Vein endothelial cell (primary cell): ENCODE data around the gene CCDC51. TPM values are rescaled to one million over a fixed set of nuclear protein-coding genes. Genes with fewer than 3 reads are reported as not detected.

Experiments
- total RNA-seq: library from RNA; depleted of rRNA; stranded (reverse); fragments of >200 nt; gene quantifications from 2 replicates; pipeline ENCODE4 v1.2.3, GENCODE V29; 2012

Gene CCDC51, protein sequence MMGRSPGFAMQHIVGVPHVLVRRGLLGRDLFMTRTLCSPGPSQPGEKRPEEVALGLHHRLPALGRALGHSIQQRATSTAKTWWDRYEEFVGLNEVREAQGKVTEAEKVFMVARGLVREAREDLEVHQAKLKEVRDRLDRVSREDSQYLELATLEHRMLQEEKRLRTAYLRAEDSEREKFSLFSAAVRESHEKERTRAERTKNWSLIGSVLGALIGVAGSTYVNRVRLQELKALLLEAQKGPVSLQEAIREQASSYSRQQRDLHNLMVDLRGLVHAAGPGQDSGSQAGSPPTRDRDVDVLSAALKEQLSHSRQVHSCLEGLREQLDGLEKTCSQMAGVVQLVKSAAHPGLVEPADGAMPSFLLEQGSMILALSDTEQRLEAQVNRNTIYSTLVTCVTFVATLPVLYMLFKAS
- 11.8 and 13.3 TPM in 2 replicates for total RNA-seq

DNA sequence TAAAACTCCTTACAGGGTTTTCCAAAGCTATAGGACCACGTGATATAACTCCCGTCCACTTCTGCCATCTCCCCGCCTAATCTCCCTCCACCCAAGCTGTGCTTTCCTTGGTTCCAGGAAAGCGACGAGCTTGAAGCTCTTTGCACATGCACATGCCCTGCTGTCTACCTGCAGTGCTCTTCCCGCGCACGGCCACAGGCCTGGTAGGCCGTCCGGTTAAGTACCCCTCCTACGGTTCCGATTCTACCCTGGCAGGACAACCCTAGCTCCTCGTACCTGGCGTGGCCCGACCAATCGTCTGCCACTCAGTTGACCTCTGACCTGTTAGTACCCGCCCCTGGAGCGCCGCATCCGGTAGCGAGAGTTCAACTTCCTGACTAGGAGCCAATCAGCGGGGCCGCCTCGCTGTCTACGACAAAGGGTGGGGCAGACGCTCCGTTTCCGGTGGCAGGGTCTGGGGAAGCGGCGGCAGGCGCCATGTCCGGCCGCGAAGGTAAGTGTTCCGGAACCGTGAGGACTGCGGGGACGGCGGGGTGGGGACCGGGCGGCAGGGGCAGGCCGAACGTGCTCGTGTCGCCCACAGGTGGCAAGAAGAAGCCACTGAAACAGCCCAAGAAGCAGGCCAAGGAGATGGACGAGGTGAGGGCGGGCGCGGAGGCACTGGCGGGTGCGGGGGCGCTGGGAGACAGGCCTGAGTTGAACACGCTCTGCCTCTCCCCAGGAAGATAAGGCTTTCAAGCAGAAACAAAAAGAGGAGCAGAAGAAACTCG lies at the start of gene CCDC51, which contains the start of gene TMA7:
Gene CCDC51, minus strand, starts transcription at position 300 of the 770 bp plus-strand sequence. CDS start 4,991 bp downstream, outside the sequence.
Gene TMA7, plus strand, starts transcription at position 438 of the 770 bp plus-strand sequence. Its CDS starts 40 bp downstream, at position 478.

GRCh38 chr3:48446425-48447193 lies 6.7 kb upstream of the CCDC51 start, which contains the start of gene ATRIP:
Gene ATRIP, plus strand, starts transcription at chr3:48446737. Its CDS starts 109 bp downstream, at chr3:48446846.

DNA sequence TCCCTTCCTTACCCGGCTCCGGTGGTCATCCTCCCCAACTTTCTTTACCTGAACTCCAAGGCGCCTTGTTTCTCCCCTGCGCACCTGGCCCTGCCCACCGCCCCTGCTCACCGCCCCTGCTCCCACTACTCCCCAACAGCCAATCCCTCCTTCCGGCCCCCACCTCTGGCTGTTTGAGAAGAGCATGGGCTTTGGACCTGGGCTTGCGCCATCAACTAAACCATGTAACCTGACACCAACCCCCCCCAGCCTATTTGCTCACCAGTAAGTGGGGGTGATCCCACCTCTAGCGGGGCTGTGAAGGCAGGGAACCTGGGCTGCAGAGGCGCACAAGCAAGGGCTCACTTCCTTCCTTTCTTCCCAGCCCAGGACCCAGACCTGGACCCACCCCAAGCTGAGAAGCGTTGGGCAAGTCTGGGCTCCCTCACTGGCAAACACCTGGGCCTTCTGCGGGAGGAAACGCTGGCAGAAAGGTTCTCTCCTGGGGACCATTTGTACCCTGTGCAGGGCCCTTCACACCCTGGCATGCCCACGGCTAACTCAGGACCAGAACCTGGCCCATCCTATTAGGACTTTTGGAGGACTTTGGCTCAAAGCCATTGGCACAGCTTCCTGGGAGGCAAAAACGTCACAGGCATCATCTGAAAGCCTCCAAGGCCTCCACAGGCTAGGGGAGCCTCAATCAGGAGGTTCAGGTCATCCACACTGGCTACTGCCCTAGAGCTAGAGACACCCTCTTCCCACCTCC lies 9.8 kb downstream of the CCDC51 start, which contains the start of gene PLXNB1:
Gene PLXNB1, minus strand, starts transcription at position 127 of the 748 bp plus-strand sequence. CDS start 5,475 bp downstream, outside the sequence.

Other genes starting within 250 kb of the CCDC51 start
- not detected in 2 replicates for gene CAMP, start 216.6 kb downstream of the CCDC51 start, total RNA-seq
- 7.8 and 9.0 TPM in 2 replicates for gene ZNF589, start 199.0 kb downstream of the CCDC51 start, total RNA-seq
- 23.1 and 30.1 TPM in 2 replicates for gene NME6, start 138.8 kb downstream of the CCDC51 start, total RNA-seq
- not detected in 2 replicates for gene SPINK8, start 106.5 kb downstream of the CCDC51 start, total RNA-seq
- not detected in 2 replicates for gene FBXW12, start 67.9 kb downstream of the CCDC51 start, total RNA-seq
- gene PLXNB1, start 10.0 kb downstream of the CCDC51 start, total RNA-seq = 32.2 and 42.8 TPM in 2 replicates
- 200 and 203 TPM in 2 replicates for gene TMA7, start 138 bp upstream of the CCDC51 start, total RNA-seq
- gene ATRIP, start 6.6 kb upstream of the CCDC51 start, total RNA-seq = 8.2 and 11.4 TPM in 2 replicates
- gene SHISA5, start 64.1 kb upstream of the CCDC51 start, total RNA-seq = 129 and 145 TPM in 2 replicates
- 2.9 and 4.9 TPM in 2 replicates for gene PFKFB4, start 116.7 kb upstream of the CCDC51 start, total RNA-seq
- gene UCN2, start 123.7 kb upstream of the CCDC51 start, total RNA-seq = not detected in 2 replicates
- gene COL7A1, start 155.2 kb upstream of the CCDC51 start, total RNA-seq = under 0.01 and 0.19 TPM in 2 replicates
- 290 and 321 TPM in 2 replicates for gene UQCRC1, start 169.5 kb upstream of the CCDC51 start, total RNA-seq
- not detected in 2 replicates for gene TMEM89, start 181.7 kb upstream of the CCDC51 start, total RNA-seq
- gene SLC26A6, start 195.3 kb upstream of the CCDC51 start, total RNA-seq = 16.0 and 20.4 TPM in 2 replicates
- gene CELSR3, start 222.8 kb upstream of the CCDC51 start, total RNA-seq = 0.65 and 0.76 TPM in 2 replicates
- 9.6 and 13.4 TPM in 2 replicates for gene NCKIPSD, start 245.8 kb upstream of the CCDC51 start, total RNA-seq